Measurements from ENCODE around the gene HLA-F.
A peak's percentile ranks its signal among the peaks of the same experiment; 100 is the strongest.

HLA-F gene

DNA sequence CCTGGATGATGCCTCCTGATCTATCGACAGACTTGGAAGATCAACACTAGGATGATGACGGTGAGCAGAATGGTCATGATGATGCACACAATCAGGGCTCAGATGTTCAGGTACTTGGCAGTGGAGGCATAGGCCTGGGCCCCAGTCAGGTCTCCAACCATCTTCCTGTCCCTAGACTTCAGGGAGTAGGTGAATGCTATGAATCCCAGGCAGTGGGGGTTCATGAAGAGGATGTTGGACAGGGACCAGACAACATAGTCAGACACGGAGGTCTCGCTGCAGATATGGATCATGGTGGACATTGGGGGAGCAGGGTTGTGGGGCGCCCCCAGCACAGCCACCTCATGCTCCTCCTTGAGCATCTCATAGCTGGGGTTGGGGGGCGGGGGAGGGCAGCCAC, 27.5 kb downstream of the HLA-F start:
- no peaks in the 10 kb centered on the region for H3K9me3 ChIP-seq (ENCODE audit: insufficient read depth, low read length, severe bottlenecking)
- no peaks in the 10 kb centered on the region for H3K36me3 ChIP-seq (ENCODE audit: insufficient read depth, low read length)
- no peaks in the 10 kb centered on the region for H3K79me2 ChIP-seq (ENCODE audit: insufficient read depth, low read length)
- H3K4me3 ChIP-seq (ENCODE audit: low read depth in 1 of 2, low read length in 2 of 2), result no peak overlapping the region
- no peak overlapping the region for H3K27ac ChIP-seq (ENCODE audit: low read length)
- no peak for TF ChIP-seq CTCF (IDR thresholded peaks at IDR 0.05; ENCODE audit: borderline replicate concordance, extremely low read depth, low read length, poor library complexity, severe bottlenecking)
- no peak for TF ChIP-seq EZH2 (IDR thresholded peaks at IDR 0.05; ENCODE audit: borderline replicate concordance, low read depth, low read length, severe bottlenecking)
- ATAC-seq (ENCODE audit: insufficient read depth, low read depth), result no peak
- no peak overlapping the region for H2AFZ ChIP-seq (ENCODE audit: low read depth, low read length)
- no peak overlapping the region for H3K4me2 ChIP-seq (ENCODE audit: insufficient read depth, low read length)
- no peak overlapping the region for H3K9ac ChIP-seq (ENCODE audit: low read depth, low read length)
- DNase-seq, result no peak
- H3K4me1 ChIP-seq (ENCODE audit: insufficient read depth, low read length), result peaks cover 20% of the 10 kb centered on the region
- H3K27me3 ChIP-seq (ENCODE audit: insufficient read depth, low read length, poor library complexity), result peaks cover 14% of the 10 kb centered on the region
- H4K20me1 ChIP-seq (ENCODE audit: insufficient read depth, low read length), result no peaks in the 10 kb centered on the region

DNA sequence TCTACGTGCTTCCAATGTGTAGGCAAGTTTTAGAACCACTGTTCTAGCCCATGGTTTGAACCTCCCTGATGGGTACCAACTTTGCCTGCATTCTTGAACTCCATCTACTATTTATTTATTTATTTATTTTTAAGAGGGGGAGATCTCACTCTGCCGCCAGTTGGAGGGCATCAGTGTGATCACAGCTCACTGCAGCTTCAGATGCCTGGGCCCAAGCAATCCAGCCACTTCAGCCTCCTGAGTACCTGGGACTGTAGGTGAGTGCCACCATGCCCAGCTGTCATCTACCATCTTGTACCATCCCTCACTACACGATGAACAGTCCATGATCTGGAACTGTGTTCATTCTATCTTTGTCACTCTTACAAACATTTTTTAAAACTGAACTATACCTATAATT, 28.2 kb downstream of the HLA-F start:
- TF ChIP-seq CTCF (IDR thresholded peaks at IDR 0.05; ENCODE audit: borderline replicate concordance, extremely low read depth, low read length, poor library complexity, severe bottlenecking) (no peak), EZH2 (IDR thresholded peaks at IDR 0.05; ENCODE audit: borderline replicate concordance, low read depth, low read length, severe bottlenecking) (no peak)
- H3K4me3 ChIP-seq (ENCODE audit: low read depth in 1 of 2, low read length in 2 of 2), result no peak overlapping the region
- H3K27me3 ChIP-seq (ENCODE audit: insufficient read depth, low read length, poor library complexity), result peaks cover 14% of the 10 kb centered on the region
- no peaks in the 10 kb centered on the region for H3K36me3 ChIP-seq (ENCODE audit: insufficient read depth, low read length)
- H3K79me2 ChIP-seq (ENCODE audit: insufficient read depth, low read length), result no peaks in the 10 kb centered on the region
- H4K20me1 ChIP-seq (ENCODE audit: insufficient read depth, low read length), result no peaks in the 10 kb centered on the region
- ATAC-seq (ENCODE audit: insufficient read depth, low read depth) (no peak), DNase-seq (no peak)
- H3K27ac ChIP-seq (ENCODE audit: low read length), result no peak overlapping the region
- no peak overlapping the region for H3K9ac ChIP-seq (ENCODE audit: low read depth, low read length)
- H3K4me2 ChIP-seq (ENCODE audit: insufficient read depth, low read length), result peak overlapping the region; percentile 74; the same call in 1 of the 2 replicates
- H3K4me1 ChIP-seq (ENCODE audit: insufficient read depth, low read length), result peaks cover 20% of the 10 kb centered on the region
- no peaks in the 10 kb centered on the region for H3K9me3 ChIP-seq (ENCODE audit: insufficient read depth, low read length, severe bottlenecking)
- no peak overlapping the region for H2AFZ ChIP-seq (ENCODE audit: low read depth, low read length)

- Histone ChIP-seq H2AFZ (ENCODE audit: low read depth, low read length) (peak overlapping the region; percentile 84), H3K36me3 (ENCODE audit: insufficient read depth, low read length) (no peaks in the 10 kb centered on the region), H3K4me2 (ENCODE audit: insufficient read depth, low read length) (peak overlapping the region; percentile 74), H4K20me1 (ENCODE audit: insufficient read depth, low read length) (no peaks in the 10 kb centered on the region), H3K9me3 (ENCODE audit: insufficient read depth, low read length, severe bottlenecking) (no peaks in the 10 kb centered on the region), H3K27me3 (ENCODE audit: insufficient read depth, low read length, poor library complexity) (peaks cover 17% of the 10 kb centered on the region), H3K4me1 (ENCODE audit: insufficient read depth, low read length) (peaks cover 20% of the 10 kb centered on the region), H3K4me3 (ENCODE audit: low read depth in 1 of 2, low read length in 2 of 2) (peak overlapping the region; percentile 23 to 65; a peak in 3 of 4 replicates), H3K9ac (ENCODE audit: low read depth, low read length) (peak overlapping the region; percentile 60), H3K79me2 (ENCODE audit: insufficient read depth, low read length) (no peaks in the 10 kb centered on the region), H3K27ac (ENCODE audit: low read length) (peak overlapping the region; percentile 39; the same call in 1 of the 2 replicates)
- peak; percentile 86 for TF ChIP-seq EZH2 (IDR thresholded peaks at IDR 0.05; ENCODE audit: borderline replicate concordance, low read depth, low read length, severe bottlenecking)
- TF ChIP-seq CTCF (IDR thresholded peaks at IDR 0.05; ENCODE audit: borderline replicate concordance, extremely low read depth, low read length, poor library complexity, severe bottlenecking), result peak; percentile 99
- DNase-seq (peak; percentile 77), ATAC-seq (ENCODE audit: insufficient read depth, low read depth) (peak; percentile 94)
Observed at GRCh38 chr6:29752451-29753308, 29.4 kb downstream of the HLA-F start.

All from DND-41 (cell line).